ENCODE data around the gene MAD1L1.

GRCh38 chr7:2257651-2258050 is 24.9 kb upstream of the MAD1L1 start:
- TF ChIP-seq CTCF (conservative IDR thresholded peaks at IDR 0.05) (no peak), ZFX (IDR thresholded peaks at IDR 0.05) (no peak)

Data from C4-2B (cell line).